GM12875 (cell line): ENCODE data around the gene BMP3.
A peak's percentile ranks its signal among the peaks of the same experiment; 100 is the strongest.

Source experiments
- H3K4me3 ChIP-seq: one replicate; pipeline ENCODE4 v1.5.1; 2011; ENCODE audit warnings: low read depth, low read length, control low read depth
- TF ChIP-seq, protein P1 (sequence below): IDR thresholded peaks from 2 replicates; pipeline ENCODE4 v1.5.1; 2011; ENCODE audit warnings: low read depth, mild to moderate bottlenecking, control low read depth, inconsistent platforms, low read length, moderate library complexity, borderline replicate concordance; ENCODE audit not compliant: insufficient read depth

BMP3 gene

DNA sequence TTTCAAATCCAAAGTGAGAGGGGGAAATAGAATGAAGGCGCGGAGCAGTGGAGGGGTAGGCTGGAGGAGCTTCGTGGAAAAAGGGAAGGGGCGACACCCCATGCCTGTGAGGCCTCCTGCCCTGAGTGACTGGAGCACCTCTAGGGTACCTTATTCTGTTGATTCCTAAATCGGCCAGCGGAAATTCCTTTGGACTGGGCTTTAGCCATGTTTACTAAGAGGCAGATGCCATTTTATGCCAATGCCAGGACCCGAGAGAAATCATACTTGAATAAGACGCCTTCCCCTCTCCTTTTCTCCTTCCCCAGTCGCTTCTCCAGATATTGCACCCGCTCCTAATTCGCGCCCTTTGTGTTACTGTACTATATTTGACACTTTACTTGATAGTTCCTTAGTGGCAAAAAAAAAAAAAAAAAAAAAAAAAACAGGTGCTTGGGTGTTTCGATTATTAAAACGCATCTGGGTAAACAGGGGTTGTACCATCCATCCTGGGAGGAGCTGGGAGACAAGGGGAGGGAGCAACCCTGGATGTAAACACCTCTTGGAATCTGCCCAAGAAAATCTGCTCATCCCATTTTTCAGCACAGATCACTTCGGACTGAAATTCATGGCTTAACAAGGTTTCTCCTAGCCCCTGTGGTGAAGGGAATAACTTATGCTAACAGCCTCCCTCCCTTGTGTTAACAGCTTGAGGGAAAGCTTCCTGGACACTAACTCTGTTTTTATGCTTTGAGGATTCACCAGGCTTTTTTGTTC lies 1.5 kb downstream of the BMP3 start:
- TF ChIP-seq, protein P1, sequence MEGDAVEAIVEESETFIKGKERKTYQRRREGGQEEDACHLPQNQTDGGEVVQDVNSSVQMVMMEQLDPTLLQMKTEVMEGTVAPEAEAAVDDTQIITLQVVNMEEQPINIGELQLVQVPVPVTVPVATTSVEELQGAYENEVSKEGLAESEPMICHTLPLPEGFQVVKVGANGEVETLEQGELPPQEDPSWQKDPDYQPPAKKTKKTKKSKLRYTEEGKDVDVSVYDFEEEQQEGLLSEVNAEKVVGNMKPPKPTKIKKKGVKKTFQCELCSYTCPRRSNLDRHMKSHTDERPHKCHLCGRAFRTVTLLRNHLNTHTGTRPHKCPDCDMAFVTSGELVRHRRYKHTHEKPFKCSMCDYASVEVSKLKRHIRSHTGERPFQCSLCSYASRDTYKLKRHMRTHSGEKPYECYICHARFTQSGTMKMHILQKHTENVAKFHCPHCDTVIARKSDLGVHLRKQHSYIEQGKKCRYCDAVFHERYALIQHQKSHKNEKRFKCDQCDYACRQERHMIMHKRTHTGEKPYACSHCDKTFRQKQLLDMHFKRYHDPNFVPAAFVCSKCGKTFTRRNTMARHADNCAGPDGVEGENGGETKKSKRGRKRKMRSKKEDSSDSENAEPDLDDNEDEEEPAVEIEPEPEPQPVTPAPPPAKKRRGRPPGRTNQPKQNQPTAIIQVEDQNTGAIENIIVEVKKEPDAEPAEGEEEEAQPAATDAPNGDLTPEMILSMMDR: no peak
- H3K4me3 ChIP-seq: peak overlapping the region; percentile 90

DNA sequence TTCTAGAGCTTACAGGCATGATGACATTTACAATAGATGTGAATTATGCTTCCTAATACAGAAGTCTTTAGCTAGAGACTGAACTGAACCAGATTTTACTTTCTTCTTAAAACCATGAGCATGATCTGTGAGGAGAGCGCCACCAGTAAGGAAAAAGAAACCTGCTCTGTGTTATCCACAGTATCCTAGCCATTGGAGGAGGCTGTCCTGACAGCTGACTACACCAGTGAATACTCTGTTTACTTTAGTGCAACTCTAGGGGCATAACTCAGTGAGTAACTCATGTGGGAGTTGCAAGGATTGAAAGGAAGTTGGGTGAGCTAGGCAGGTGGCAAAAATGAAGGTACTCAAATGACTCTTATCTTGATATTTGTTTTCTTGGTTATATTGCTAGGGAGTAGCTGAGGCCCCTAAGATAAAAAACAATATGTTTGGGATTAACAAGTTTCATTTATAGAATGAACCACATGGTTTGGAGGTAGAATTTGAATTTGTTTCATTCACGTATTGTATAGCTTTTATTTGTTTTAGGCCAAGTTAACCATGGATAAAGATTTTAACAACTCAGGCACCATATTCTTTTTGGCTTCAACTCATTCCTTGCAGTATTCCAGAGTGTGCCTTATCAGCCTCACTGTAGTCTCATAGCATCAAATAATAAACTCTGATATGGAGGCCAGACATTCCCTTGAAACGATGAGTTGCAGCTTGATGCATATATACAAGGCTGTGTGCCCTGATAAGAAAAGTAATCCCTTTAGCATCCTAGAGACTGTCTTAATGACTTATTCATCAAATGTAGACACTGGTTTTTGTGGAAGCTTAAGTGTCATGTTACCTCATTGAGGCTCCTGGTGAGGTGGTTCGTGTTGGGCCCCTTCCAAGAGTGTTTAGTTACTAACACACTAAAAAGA lies 2.5 kb downstream of the BMP3 start:
- peak overlapping the region; percentile 6 for H3K4me3 ChIP-seq
- TF ChIP-seq, protein P1: no peak

DNA sequence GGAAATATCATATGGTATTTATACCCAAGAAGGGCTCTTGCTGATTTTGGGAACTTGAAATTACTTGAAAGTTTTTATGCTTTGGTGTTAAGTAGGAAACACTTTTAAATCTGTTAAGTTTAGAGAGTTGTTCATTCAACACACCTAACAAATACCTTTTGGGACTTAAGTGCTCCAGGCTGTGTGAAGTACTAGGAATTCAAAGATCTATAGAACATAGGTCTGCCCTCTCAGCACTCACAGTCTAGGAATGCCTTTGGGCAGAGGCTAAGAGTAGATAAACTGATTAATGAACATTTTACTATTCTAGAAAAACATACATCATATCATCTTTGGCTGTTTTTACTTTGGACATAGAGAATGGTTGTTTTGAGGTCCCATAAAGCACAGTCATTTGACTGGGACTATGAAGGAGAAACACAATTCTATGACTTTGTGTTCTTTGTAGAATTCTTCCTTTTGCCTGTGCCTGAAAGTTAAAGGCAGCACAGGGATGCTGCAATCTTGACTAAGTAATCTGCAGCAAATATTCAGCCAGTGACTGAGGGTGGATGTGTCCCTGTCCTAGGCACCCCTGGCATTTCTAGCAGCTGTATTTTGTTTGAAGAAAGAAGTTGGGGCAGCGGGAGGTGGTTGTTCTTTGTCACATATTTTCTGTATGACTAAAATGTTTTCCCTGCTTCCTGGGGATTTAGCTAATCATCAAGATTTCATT lies 8.3 kb downstream of the BMP3 start:
- H3K4me3 ChIP-seq: no peak overlapping the region
- TF ChIP-seq, protein P1: no peak

DNA sequence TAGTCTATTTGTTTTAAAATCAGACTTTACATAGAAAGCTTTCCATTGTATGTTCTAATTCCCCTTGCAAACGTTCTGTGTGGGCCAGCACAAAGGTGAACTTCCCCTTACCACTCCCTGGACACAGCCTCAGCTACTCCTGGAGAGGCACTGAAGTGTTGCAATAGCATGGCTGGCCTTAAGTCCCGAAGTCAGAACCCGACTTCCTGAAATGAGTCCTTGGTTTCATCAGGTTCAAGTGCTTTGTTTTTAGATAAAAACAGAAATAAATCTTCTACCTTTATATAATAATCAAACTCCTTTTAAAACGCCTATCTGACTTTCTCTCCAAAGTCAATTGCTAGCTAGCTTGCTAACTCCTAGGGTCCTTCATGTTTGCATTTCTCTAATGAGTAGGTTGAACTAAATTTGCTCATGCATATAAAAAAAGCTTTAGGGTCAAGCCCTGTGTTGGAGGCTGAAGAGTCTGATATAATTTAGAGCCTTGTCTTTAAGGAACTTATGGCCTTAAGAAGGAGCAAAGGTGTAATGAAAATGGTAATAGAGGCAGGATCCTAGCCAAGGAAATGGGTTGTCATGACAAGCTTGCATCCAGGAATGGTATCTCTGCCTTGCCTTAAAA lies 9.0 kb downstream of the BMP3 start:
- no peak overlapping the region for H3K4me3 ChIP-seq
- TF ChIP-seq, protein P1: no peak

DNA sequence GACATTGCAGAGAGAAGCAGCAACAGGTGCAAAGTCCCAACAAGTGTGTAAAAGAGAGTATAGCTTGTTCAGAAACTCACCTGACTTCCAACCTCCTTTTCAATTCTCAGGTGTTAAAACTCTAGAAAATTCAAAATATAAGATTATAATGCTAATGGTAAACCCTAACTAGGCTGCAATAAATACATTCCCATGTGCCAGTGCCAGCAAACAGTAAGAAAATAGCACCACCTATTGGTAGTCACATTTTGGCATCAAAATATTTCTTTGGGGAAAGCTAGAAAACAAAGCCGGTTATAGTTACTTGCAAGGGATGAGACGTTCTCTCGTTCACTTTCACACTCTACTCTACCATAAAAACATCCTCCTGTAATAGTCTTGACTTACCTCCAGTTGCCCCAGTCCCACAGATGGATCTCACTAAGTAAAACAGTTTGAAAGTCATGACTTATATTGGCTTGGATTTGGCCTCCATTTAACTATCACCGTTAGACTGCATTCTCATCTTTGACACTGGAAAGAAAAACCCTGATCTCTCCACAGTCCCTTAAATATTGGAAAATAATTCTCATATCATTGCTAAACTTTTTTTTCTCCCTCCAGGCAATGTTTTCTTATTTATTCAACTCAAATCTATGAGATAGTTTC lies 9.6 kb downstream of the BMP3 start:
- H3K4me3 ChIP-seq: no peak overlapping the region
- TF ChIP-seq, protein P1: peak; percentile 43; the same call in 1 of the 2 replicates
